Umbilical cord (tissue), 2 donors: ENCODE measurements around the gene SYT7. TPM values are rescaled to one million over a fixed set of nuclear protein-coding genes. Genes with fewer than 3 reads are reported as not detected.

ENCODE experiments used
- DNase-seq: peaks from one replicate; pipeline ENCODE4 v3.0.0-alpha.2; 2015; ENCODE audit warnings: low spot score
- total RNA-seq: library from RNA; depleted of rRNA; stranded (reverse); fragments of >200 nt; gene quantifications from one replicate; pipeline ENCODE4 v1.2.3, GENCODE V29; 2014; ENCODE audit warnings: low replicate concordance; ENCODE audit not compliant: insufficient read depth

The SYT7 gene
- total RNA-seq, 1 donor from 2014 or later: 1.4 TPM

GRCh38 chr11:61609000-61609979 lies 28.4 kb upstream of the SYT7 start:
- no peak for DNase-seq

GRCh38 chr11:61607920-61608599 lies 27.2 kb upstream of the SYT7 start:
- DNase-seq: no peak

DNA sequence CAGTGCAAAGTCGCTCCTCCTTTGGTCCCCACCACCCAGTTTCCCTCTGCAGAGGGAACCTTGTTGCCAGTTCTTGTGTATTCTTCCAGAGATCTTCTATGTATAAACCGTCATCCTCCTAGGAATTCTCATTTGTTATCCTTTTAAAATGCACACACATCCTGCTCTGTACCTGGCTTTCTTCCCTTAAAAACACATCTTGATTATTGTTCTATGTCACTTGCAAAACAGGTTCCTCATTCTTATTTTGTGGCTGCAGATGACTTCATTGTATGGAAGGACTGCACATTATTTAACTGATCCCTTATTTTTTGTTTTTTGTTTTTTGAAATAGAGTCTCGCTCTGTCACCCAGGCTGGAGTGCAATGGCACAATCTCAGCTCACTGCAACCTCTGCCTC lies 26.6 kb upstream of the SYT7 start:
- DNase-seq: no peak

GRCh38 chr11:61603667-61604066 lies 22.8 kb upstream of the SYT7 start:
- no peak for DNase-seq

GRCh38 chr11:61602775-61603569 lies 22.1 kb upstream of the SYT7 start:
- peak; percentile 85 for DNase-seq

GRCh38 chr11:61601512-61601911 lies 20.6 kb upstream of the SYT7 start:
- no peak for DNase-seq

- DNase-seq: no peak
Measured at GRCh38 chr11:61599968-61600710, 19.3 kb upstream of the SYT7 start.

DNA sequence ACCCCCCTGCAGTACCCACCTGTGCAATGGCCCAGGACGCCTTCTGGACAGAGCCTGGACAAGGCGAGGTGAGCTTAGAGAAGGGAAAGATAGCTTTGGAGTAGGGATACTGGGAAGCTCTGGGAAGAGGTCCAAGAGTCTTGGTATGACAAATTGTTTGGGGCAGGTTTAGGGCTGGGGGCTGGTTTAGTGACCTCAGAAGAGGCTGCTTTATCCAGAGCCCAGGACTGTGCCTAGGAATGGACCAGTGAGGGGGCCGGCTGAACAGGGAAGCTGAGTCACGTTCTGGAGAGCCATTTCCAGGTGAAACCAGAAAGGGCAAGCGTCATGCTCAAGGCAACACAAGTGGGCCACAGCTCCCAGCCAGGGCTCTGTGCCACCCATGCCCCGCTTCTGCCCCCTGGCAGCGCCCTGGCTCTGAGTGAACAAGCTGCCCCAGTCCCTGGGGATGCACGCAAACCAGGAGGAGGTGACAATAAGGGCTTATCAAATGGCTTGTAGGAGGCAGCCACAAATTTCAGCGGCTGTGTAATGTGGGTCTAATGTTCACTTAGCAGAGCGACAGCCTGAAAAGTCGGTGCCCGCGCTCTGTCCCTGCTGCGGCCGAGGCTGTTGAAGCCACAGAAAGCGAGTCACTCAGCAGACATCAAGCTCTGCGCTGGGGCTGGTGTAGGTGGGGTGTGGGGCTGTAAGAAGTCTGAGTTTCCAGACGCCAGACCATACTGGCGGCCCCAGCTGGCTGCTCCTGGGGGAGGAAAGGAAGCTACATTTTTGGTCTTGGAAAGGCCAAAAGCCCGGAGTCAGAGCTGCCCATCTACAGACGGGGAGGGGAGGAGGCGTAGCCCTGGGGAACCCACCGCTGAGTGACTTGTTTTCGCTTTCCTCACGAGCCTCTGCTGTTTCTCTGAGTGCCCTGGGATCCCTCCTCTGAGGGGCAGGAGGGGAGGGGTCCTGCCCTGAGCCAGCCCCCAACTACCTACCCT lies 18.3 kb upstream of the SYT7 start:
- DNase-seq: peak; percentile 76

DNA sequence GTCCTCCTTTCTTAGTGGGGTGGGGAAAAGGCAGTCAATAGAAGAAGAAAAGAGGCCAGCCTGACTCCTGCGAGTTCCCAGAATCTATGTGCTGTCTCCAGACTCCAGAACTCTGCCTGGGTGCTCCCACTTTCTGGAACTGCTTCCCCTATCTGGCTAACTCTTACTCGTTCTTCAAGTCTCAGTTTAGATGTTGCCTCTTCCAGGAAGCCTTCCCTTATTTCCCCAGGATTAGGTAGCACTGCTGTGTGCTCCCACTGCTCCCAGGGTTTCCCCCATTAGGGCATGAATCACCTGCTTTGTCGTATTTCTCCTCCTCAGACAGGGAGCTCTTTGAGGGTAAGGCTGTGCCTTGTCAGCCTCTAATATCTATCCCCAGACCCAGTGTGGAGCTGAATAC lies 17.5 kb upstream of the SYT7 start:
- no peak for DNase-seq

DNA sequence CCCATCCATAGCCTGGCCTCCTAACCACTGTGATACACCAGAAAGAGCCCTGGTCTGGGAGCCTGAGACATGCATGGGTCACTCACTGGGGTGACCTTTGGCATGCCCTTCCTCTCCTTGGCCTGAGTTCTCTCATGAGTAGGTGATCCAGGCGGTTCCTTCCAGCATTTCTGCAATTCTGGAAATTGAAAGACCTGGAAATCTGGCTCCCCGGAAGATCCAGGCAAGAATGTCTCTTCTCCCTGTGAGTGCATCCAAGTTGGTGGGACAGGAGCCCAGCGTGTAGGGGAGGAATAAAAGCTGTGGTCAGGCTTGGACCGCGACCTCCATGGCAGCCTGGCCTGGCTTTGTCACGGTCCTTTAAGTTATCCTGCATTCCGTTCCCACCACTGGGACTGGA lies 16.1 kb upstream of the SYT7 start:
- no peak for DNase-seq

GRCh38 chr11:61596542-61596941 lies 15.7 kb upstream of the SYT7 start:
- DNase-seq: no peak

- no peak for DNase-seq
Measured at GRCh38 chr11:61594907-61595257, 14.0 kb upstream of the SYT7 start.

GRCh38 chr11:61593151-61593550 lies 12.3 kb upstream of the SYT7 start:
- DNase-seq: no peak

DNA sequence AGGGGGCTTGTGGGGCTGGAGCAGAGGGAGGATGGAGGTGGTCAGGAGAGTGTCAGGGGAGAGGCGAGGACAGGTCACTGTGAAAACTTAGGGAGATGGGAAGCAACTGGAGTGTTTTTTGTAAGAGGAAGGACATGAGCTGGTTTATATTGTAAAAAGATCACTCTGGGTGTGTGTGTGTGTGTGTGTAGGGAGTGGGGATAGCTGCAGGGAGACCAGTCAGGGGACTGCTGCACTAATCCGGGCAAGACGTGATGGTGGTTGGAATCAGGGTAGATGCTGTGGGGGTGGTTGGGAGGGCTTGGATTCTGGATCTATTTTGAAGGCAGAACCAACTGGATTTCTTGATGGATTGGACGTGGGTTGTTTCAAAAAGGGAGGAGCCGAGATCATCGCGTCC lies 11.3 kb upstream of the SYT7 start:
- DNase-seq: no peak

- DNase-seq: no peak
Measured at GRCh38 chr11:61589961-61590360, 9.1 kb upstream of the SYT7 start.

- no peak for DNase-seq
Measured at GRCh38 chr11:61588728-61589191, 7.9 kb upstream of the SYT7 start.

DNA sequence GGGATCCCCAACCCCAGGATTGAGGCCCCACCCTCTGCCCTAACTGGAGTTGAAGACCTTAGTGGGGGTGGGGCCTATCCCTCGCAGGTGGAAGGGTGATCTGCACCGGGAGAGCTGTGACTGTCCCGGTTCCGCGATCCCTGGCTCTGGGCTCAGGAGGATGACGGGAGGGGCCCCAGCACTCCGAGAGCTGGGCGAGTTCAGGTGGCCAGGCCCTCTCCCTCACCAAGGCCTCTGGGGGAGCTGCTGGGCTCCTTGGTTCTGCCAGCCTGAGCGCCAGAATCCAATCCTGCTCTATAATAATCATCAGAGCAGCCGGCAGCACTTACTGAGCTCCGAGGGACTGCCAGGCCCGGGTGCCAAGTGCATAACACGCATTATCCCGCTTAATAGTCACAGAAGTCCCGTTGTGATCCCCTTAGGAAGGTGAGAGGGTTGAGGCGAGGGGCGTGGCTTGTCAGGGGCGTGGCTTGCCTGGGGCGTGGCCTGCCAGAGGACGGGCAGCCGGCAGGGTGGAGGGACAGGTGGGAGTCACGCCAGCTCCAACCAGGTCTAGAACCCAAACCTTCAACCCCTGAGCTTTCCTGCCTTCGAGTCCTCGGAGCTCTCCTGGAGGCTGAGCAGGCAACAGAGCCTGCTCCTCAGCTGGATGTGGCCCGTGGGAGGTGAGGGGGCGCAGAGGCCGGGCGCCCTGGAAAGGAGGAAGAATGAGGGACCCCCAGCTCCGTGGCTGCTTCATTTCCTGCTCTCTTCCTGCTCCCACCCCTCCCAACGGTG lies 7.3 kb upstream of the SYT7 start:
- DNase-seq: no peak

DNA sequence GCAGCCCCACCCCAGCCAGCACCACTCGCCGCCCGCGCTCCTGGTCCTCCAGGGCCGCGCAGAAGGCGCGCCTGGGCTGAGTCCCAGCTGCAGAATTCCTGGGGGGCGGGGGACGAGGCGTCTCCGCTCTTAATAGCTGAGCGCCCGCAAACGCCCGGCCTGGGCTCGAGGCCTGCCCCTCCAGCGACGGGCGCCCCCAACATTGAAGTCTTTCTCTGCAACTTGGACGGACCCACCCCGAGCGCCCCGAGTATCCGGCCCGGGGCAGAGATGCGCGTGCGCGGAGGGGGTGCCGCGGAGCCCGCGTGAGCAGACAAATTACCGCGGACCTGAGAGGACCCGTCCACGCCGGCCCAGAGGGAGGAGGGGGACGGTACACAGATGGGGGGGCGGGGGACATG lies 6.7 kb upstream of the SYT7 start:
- DNase-seq: peak; percentile 68

GRCh38 chr11:61586792-61587430 lies 6.0 kb upstream of the SYT7 start:
- DNase-seq: peak; percentile 59
